ENCODE measurements around the gene HPGDS.

HPGDS gene

DNA sequence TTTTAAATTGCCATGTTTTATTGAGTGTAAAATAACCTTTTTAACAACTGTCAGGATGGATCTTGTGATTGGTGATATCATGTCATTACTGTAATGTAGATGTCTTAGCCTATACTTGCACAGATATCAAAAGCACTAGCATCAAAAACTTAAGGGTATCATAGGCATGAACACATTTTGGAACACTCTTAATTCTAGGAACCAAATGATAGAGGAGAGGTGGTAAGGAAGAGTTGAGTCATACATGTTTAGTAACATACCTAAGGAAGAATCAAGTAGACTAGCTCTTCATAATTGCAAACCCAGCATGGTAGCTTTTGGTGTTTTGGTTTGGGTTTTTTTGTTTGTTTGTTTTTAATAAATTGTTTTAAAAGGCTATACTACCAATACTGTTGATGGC lies 91.5 kb downstream of the HPGDS start:
- DNase-seq (ENCODE audit: low spot score): no peak
